ENCODE data around the gene DOK6. TPM values are rescaled to one million over a fixed set of nuclear protein-coding genes. Genes with fewer than 3 reads are reported as not detected.

The DOK6 gene
- total and polyA plus RNA-seq, 10 of the 15 experiments (the other 5 are each of a cell fraction or from before 2014, with no cell fraction given) = 0.01 to 0.09 (median 0.04) TPM; not detected in 4

GRCh38 chr18:69617408-69617807 is 216.7 kb downstream of the DOK6 start (continued):
- TF ChIP-seq REST (IDR thresholded peaks at IDR 0.05; ENCODE audit: low read depth, low read length) = no peak
- TF ChIP-seq, protein P1, sequence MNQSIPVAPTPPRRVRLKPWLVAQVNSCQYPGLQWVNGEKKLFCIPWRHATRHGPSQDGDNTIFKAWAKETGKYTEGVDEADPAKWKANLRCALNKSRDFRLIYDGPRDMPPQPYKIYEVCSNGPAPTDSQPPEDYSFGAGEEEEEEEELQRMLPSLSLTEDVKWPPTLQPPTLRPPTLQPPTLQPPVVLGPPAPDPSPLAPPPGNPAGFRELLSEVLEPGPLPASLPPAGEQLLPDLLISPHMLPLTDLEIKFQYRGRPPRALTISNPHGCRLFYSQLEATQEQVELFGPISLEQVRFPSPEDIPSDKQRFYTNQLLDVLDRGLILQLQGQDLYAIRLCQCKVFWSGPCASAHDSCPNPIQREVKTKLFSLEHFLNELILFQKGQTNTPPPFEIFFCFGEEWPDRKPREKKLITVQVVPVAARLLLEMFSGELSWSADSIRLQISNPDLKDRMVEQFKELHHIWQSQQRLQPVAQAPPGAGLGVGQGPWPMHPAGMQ (IDR thresholded peaks at IDR 0.05; ENCODE audit: borderline replicate concordance) = no peak

GRCh38 chr18:69617888-69618287 is 217.2 kb downstream of the DOK6 start:
- POLR2A ChIA-PET = no interaction called here
- no peak for TF ChIP-seq POLR2A (IDR thresholded peaks at IDR 0.05; ENCODE audit: low read depth, low read length)
- TF ChIP-seq HDAC2 (IDR thresholded peaks at IDR 0.05) = no peak
- no peak for TF ChIP-seq DPF2 (IDR thresholded peaks at IDR 0.05)
- no peak for TF ChIP-seq KAT2A (conservative IDR thresholded peaks at IDR 0.05; ENCODE audit: control insufficient read depth, low read depth, low read length)
- TF ChIP-seq JUND (IDR thresholded peaks at IDR 0.05; ENCODE audit: low read depth, low read length) = no peak
- TF ChIP-seq RFX5 (IDR thresholded peaks at IDR 0.05; ENCODE audit: low read depth, low read length) = no peak
- no peak for TF ChIP-seq TAF1 (IDR thresholded peaks at IDR 0.05; ENCODE audit: borderline replicate concordance, low read depth, low read length)
- TF ChIP-seq, protein P2, sequence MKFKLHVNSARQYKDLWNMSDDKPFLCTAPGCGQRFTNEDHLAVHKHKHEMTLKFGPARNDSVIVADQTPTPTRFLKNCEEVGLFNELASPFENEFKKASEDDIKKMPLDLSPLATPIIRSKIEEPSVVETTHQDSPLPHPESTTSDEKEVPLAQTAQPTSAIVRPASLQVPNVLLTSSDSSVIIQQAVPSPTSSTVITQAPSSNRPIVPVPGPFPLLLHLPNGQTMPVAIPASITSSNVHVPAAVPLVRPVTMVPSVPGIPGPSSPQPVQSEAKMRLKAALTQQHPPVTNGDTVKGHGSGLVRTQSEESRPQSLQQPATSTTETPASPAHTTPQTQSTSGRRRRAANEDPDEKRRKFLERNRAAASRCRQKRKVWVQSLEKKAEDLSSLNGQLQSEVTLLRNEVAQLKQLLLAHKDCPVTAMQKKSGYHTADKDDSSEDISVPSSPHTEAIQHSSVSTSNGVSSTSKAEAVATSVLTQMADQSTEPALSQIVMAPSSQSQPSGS (IDR thresholded peaks at IDR 0.05; ENCODE audit: low read length) = no peak
- no peak for TF ChIP-seq SMAD5 (IDR thresholded peaks at IDR 0.05; ENCODE audit: low read depth)
- TF ChIP-seq ZSCAN29 (IDR thresholded peaks at IDR 0.05) = no peak
- no peak for TF ChIP-seq ATF3 (IDR thresholded peaks at IDR 0.05; ENCODE audit: borderline replicate concordance, extremely low read depth, low read depth, low read length)
- no peak for TF ChIP-seq KDM1A (IDR thresholded peaks at IDR 0.05; ENCODE audit: borderline replicate concordance)
- no peak for TF ChIP-seq CREB1 (IDR thresholded peaks at IDR 0.05; ENCODE audit: low read depth)
- TF ChIP-seq GATAD2B (conservative IDR thresholded peaks at IDR 0.05; ENCODE audit: low read depth) = no peak
- no peak for TF ChIP-seq ZNF622 (IDR thresholded peaks at IDR 0.05)
- no TSS peak for BruUV-seq (replicated peaks)
- Histone ChIP-seq H3K9ac (ENCODE audit: control insufficient read depth, insufficient read depth, low read length) (no peak overlapping the region), H3K4me1 (ENCODE audit: control insufficient read depth, insufficient read depth, low read length) (no peaks in the 10 kb centered on the region), H2AFZ (ENCODE audit: control insufficient read depth, low read depth, low read length) (no peak overlapping the region), H3K4me3 (no peak overlapping the region), H3K9me3 (replicated peaks; ENCODE audit: control insufficient read depth, insufficient read depth, low read length) (no peaks in the 10 kb centered on the region), H3K4me2 (ENCODE audit: control insufficient read depth, insufficient read depth) (no peak overlapping the region), H3K27me3 (replicated peaks in 1 of 2; ENCODE audit: control insufficient read depth in 2 of 2, insufficient read depth in 2 of 2, low read length in 1 of 2) (no peaks in the 10 kb centered on the region), H4K20me1 (ENCODE audit: control insufficient read depth, insufficient read depth) (no peaks in the 10 kb centered on the region), H3K36me3 (ENCODE audit: control insufficient read depth in 2 of 2, insufficient read depth in 2 of 2, low read length in 1 of 2) (no peaks in the 10 kb centered on the region), H3K27ac (ENCODE audit: control insufficient read depth, insufficient read depth) (no peak overlapping the region), H3K79me2 (ENCODE audit: control insufficient read depth, insufficient read depth, low read length) (no peaks in the 10 kb centered on the region)
- RAD21 ChIA-PET (ENCODE audit: unreplicated experiment) = no interaction called here
- CTCF ChIA-PET = interaction anchor here (0.6 kb wide), 1 partner anchor 782 kb away, joined by 3 read pairs; no protein-coding TSS in a partner anchor
- 35% methylated on average over 4 of the region's 4 CpGs for WGBS (ENCODE audit: insufficient coverage, insufficient replicate concordance, low lambda C conversion rate, missing lambda C conversion rate)
- SMC1A ChIA-PET (ENCODE audit: uncharacterized antibody, unreplicated experiment) = no interaction called here
- intact Hi-C loops (cut with micrococcal nuclease; ENCODE audit: unreplicated experiment) (no loop called here), in situ Hi-C loops (cut with MboI) (no loop called here)
- ATAC-seq (no peak), FAIRE-seq (no peak), DNase-seq (ENCODE audit: low read depth, low spot score) (no peak)
